Esophagus squamous epithelium (tissue), 4 donors: ENCODE results near the gene DUSP23.

Experiments used
- CTCF ChIP-seq, 6 experiments: fragments of 450-650 bp in 4 of 6; fragments of 200-600 bp in 2 of 6; sonication (generic) in 2 of 6; IDR thresholded peaks; one replicate each; pipeline ENCODE4 v1.5.1; 2016 to 2019; ENCODE audit warnings: antibody characterized with exemption in 6 of 6, mild to moderate bottlenecking in 4 of 6, moderate library complexity in 4 of 6
- POLR2A ChIP-seq, 4 donors: fragments of 450-650 bp; IDR thresholded peaks; one replicate each; pipeline ENCODE4 v1.6.1; 2017; ENCODE audit warnings: antibody characterized with exemption in 4 of 4, mild to moderate bottlenecking in 4 of 4, moderate library complexity in 3 of 4

GRCh38 chr1:159804924-159805323 lies 24.2 kb downstream of the DUSP23 start:
- TF ChIP-seq CTCF (IDR thresholded peaks at IDR 0.05), result no peak
- no peak for TF ChIP-seq POLR2A (IDR thresholded peaks at IDR 0.05)
